C4-2B (cell line): ENCODE data around the gene SSBP4.

ENCODE experiments used
- ZFX ChIP-seq: fragments of 450-650 bp; IDR thresholded peaks from 2 replicates; pipeline ENCODE4 v1.6.1; 2017
- TF ChIP-seq, protein P1 (sequence below): fragments of 450-650 bp; conservative IDR thresholded peaks from 2 replicates; pipeline ENCODE4 v1.5.1; 2017; ENCODE audit warnings: mild to moderate bottlenecking

DNA sequence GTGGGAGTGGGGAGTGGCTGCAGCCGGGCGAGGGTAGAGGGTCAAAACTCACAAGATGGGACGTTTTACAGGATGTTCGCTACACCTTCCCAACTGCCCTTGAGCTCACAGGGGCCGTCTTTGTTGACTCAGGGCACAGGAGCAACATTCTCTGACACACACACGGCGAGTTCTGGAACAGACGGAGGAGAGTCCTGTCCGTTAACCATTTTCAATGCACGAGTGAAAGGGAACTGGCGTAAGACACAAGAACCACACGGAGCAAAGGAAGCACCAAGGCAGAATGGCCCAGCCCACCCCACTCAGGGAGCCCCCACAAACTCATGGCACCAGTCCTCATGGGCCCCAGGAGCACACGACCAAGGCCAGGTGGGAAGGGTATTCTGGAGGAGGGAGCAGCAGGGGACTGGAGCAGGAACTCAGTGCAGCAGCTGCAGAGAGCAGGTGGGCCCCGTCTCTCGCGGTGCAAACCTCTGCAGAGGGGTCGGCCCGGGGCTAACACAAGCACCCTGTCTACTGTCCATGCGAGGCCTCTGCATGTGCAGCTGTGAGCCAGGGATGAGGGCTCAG lies 56.6 kb downstream of the SSBP4 start:
- TF ChIP-seq, protein P1, sequence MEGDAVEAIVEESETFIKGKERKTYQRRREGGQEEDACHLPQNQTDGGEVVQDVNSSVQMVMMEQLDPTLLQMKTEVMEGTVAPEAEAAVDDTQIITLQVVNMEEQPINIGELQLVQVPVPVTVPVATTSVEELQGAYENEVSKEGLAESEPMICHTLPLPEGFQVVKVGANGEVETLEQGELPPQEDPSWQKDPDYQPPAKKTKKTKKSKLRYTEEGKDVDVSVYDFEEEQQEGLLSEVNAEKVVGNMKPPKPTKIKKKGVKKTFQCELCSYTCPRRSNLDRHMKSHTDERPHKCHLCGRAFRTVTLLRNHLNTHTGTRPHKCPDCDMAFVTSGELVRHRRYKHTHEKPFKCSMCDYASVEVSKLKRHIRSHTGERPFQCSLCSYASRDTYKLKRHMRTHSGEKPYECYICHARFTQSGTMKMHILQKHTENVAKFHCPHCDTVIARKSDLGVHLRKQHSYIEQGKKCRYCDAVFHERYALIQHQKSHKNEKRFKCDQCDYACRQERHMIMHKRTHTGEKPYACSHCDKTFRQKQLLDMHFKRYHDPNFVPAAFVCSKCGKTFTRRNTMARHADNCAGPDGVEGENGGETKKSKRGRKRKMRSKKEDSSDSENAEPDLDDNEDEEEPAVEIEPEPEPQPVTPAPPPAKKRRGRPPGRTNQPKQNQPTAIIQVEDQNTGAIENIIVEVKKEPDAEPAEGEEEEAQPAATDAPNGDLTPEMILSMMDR, result no peak
- no peak for TF ChIP-seq ZFX
